HCT116 (cell line): ENCODE results near the gene MMD2. TPM values are rescaled to one million over a fixed set of nuclear protein-coding genes. Genes with fewer than 3 reads are reported as not detected.

ENCODE experiments used
- ATAC-seq: fragments of 200-7000 bp; cut with Tn5 transposase; 2 replicates; pipeline ENCODE4 v1.9.1; 2020; ENCODE audit warnings: mild to moderate bottlenecking, moderate library complexity
- BruUV-seq: library from RNA; stranded (reverse); fragments of 400-500 nt; replicated peaks from 2 replicates; lab custom pipeline; 2021; lab: Mats Ljungman, UMichigan
- CTCF ChIA-PET: fragments of 300-600 bp; sonication (Branson Sonifier 250); formaldehyde crosslinking; loops from one replicate; lab custom pipeline; 2021; ENCODE audit warnings: antibody characterized with exemption; lab: Charles Lee
- POLR2A ChIA-PET: fragments of 300-600, 350-600 bp; sonication (Branson Sonifier 250); formaldehyde crosslinking; loops from one replicate; lab custom pipeline; 2021; ENCODE audit warnings: antibody characterized with exemption; lab: Charles Lee
- RAD21 ChIA-PET, 2 experiments: fragments of 300-600 bp; sonication (Branson Sonifier 250); formaldehyde crosslinking; loops; one replicate each; lab custom pipeline; 2023; ENCODE audit warnings: low total read pairs in 2 of 2; ENCODE audit not compliant: uncharacterized antibody in 2 of 2, unreplicated experiment in 2 of 2, low non-redundant PET in 1 of 2; lab: Charles Lee
- DNase-seq: peaks from one replicate; pipeline ENCODE4 v3.0.0-alpha.2; 2010; ENCODE audit warnings: low read depth, low spot score
- H2AFZ ChIP-seq: fragments of 200-600 bp; shearing (Covaris generic), sonication (generic); 2 replicates; pipeline ENCODE4 v1.6.1; 2017; ENCODE audit warnings: low read depth, mixed run types, mixed read lengths, antibody characterized with exemption, low read length; ENCODE audit not compliant: poor library complexity, severe bottlenecking
- H3K27ac ChIP-seq: 2 replicates; pipeline ENCODE4 v1.5.1; 2012; ENCODE audit warnings: low read depth, low read length
- H3K27me3 ChIP-seq: fragments of 200-600 bp; sonication (generic); 2 replicates; pipeline ENCODE4 v1.6.1; 2016; ENCODE audit warnings: mixed run types, low read length, mixed read lengths; ENCODE audit not compliant: insufficient read depth
- H3K36me3 ChIP-seq, 2 experiments: fragments of 200-500 bp in 1 of 2; fragments of 200-600 bp in 1 of 2; sonication (Bioruptor generic) in 1 of 2; sonication (generic) in 1 of 2; 2 replicates each; pipeline versions ENCODE4 v1.5.1 to v1.6.1; 2014 to 2016; ENCODE audit warnings: low read length in 2 of 2, inconsistent platforms in 1 of 2, mixed read lengths in 1 of 2, mixed run types in 1 of 2; ENCODE audit not compliant: insufficient read depth in 2 of 2, control insufficient read depth in 1 of 2
- H3K4me1 ChIP-seq, 2 experiments: fragments of 200-600 bp in 1 of 2; sonication (generic) in 1 of 2; 2 replicates each; pipeline versions ENCODE4 v1.5.1 to v1.6.1; 2012 to 2017; ENCODE audit warnings: low read length in 2 of 2, inconsistent platforms in 1 of 2, mild to moderate bottlenecking in 1 of 2, mixed read lengths in 1 of 2, mixed run types in 1 of 2, moderate library complexity in 1 of 2; ENCODE audit not compliant: insufficient read depth in 2 of 2, control insufficient read depth in 1 of 2
- H3K4me2 ChIP-seq: fragments of 200-600 bp; sonication (generic); 2 replicates; pipeline ENCODE4 v1.6.1; 2017; ENCODE audit warnings: mixed run types, low read length, mixed read lengths
- H3K4me3 ChIP-seq, 2 experiments: fragments of 200-600 bp in 1 of 2; sonication (generic) in 1 of 2; replicated peaks in 1 of 2; 2 replicates each; pipeline ENCODE4 v1.5.1; 2011 to 2016; ENCODE audit warnings: low read length in 2 of 2, control low read depth in 1 of 2, low read depth in 1 of 2, mild to moderate bottlenecking in 1 of 2, mixed read lengths in 1 of 2, mixed run types in 1 of 2
- H3K79me2 ChIP-seq: fragments of 200-600 bp; sonication (generic); 2 replicates; pipeline ENCODE4 v1.6.1; 2017; ENCODE audit warnings: mild to moderate bottlenecking, mixed run types, low read length, moderate library complexity, mixed read lengths; ENCODE audit not compliant: insufficient read depth
- H3K9ac ChIP-seq: fragments of 200-600 bp; sonication (generic); 2 replicates; pipeline ENCODE4 v1.6.1; 2016; ENCODE audit warnings: low read length, mixed read lengths
- H3K9me2 ChIP-seq: fragments of 200-600 bp; sonication (generic), shearing (Covaris generic); 2 replicates; pipeline ENCODE4 v1.6.1; 2017; ENCODE audit warnings: mixed run types, mild to moderate bottlenecking, moderate library complexity; ENCODE audit not compliant: insufficient read depth
- H3K9me3 ChIP-seq, 2 experiments: fragments of 200-500 bp in 1 of 2; fragments of 200-600 bp in 1 of 2; sonication (Bioruptor generic) in 1 of 2; sonication (generic) in 1 of 2; 2 replicates each; pipeline ENCODE4 v1.6.1; 2014 to 2017; ENCODE audit warnings: low read length in 2 of 2, mixed read lengths in 2 of 2, inconsistent platforms in 1 of 2, low read depth in 1 of 2, mild to moderate bottlenecking in 1 of 2, mixed run types in 1 of 2, moderate library complexity in 1 of 2; ENCODE audit not compliant: control insufficient read depth in 1 of 2, insufficient read depth in 1 of 2
- H4K20me1 ChIP-seq: fragments of 200-600 bp; sonication (generic), shearing (Covaris generic); 2 replicates; pipeline ENCODE4 v1.6.1; 2017; ENCODE audit warnings: mixed run types, mild to moderate bottlenecking, moderate library complexity; ENCODE audit not compliant: insufficient read depth
- CBX3 ChIP-seq: IDR thresholded peaks from 2 replicates; pipeline ENCODE4 v1.6.1; 2012; ENCODE audit warnings: low read depth
- CEBPB ChIP-seq: IDR thresholded peaks from 2 replicates; pipeline ENCODE4 v1.6.1; 2012; ENCODE audit warnings: low read depth
- EGR1 ChIP-seq: IDR thresholded peaks from 2 replicates; pipeline ENCODE4 v1.6.1; 2012; ENCODE audit warnings: low read depth
- FOSL1 ChIP-seq: IDR thresholded peaks from 2 replicates; pipeline ENCODE4 v1.6.1; 2012; ENCODE audit warnings: low read depth
- JUND ChIP-seq: IDR thresholded peaks from 2 replicates; pipeline ENCODE4 v1.6.1; 2012
- POLR2AphosphoS5 ChIP-seq: IDR thresholded peaks from 2 replicates; pipeline ENCODE4 v1.6.1; 2011; ENCODE audit warnings: mild to moderate bottlenecking, low read depth, low read length, moderate library complexity
- RAD21 ChIP-seq: IDR thresholded peaks from 2 replicates; pipeline ENCODE4 v1.6.1; 2012; ENCODE audit warnings: low read depth, mild to moderate bottlenecking
- SIN3A ChIP-seq: IDR thresholded peaks from 2 replicates; pipeline ENCODE4 v1.6.1; 2012; ENCODE audit warnings: low read depth
- SRF ChIP-seq: IDR thresholded peaks from 2 replicates; pipeline ENCODE4 v1.6.1; 2012; ENCODE audit warnings: low read depth
- TCF7L2 ChIP-seq: IDR thresholded peaks from 2 replicates; pipeline ENCODE4 v1.7.0; 2011; ENCODE audit warnings: borderline replicate concordance, inconsistent platforms; ENCODE audit not compliant: insufficient read depth, insufficient read length; ENCODE audit errors: extremely low read depth
- YY1 ChIP-seq: IDR thresholded peaks from 2 replicates; pipeline ENCODE4 v1.6.1; 2011; ENCODE audit warnings: low read length, low read depth, moderate library complexity, mild to moderate bottlenecking; ENCODE audit not compliant: insufficient replicate concordance; ENCODE audit errors: extremely low read depth
- ZFX ChIP-seq: fragments of 450-650 bp; IDR thresholded peaks from 2 replicates; pipeline ENCODE4 v1.6.1; 2017
- ZNF274 ChIP-seq: fragments of 200-500 bp; sonication (Bioruptor generic); IDR thresholded peaks from 2 replicates; pipeline ENCODE4 v1.6.1; 2014; ENCODE audit warnings: mild to moderate bottlenecking, low read depth, low read length, inconsistent platforms
- intact Hi-C: fragments of 100-400 bp; cut with micrococcal nuclease; formaldehyde crosslinking; loops from 2 replicates; pipeline ENCODE4 v1.10.0; 2022
- total RNA-seq: library from RNA; stranded (reverse); gene quantifications from one replicate; pipeline ENCODE4 v1.2.1, GENCODE V29; 2021; ENCODE audit not compliant: unreplicated experiment
- TF ChIP-seq, protein P1 (sequence below): IDR thresholded peaks from 2 replicates; pipeline ENCODE4 v1.6.1; 2011; ENCODE audit warnings: mild to moderate bottlenecking, low read length, moderate library complexity; ENCODE audit not compliant: insufficient replicate concordance; ENCODE audit errors: extremely low read depth
- TF ChIP-seq, protein P2 (sequence below): IDR thresholded peaks from 2 replicates; pipeline ENCODE4 v1.6.1; 2012
- TF ChIP-seq, protein P3 (sequence below): IDR thresholded peaks from 2 replicates; pipeline ENCODE4 v1.6.1; 2012
- TF ChIP-seq, protein P4 (sequence below): IDR thresholded peaks from 2 replicates; pipeline ENCODE4 v1.6.1; 2012; ENCODE audit warnings: low read depth
- TF ChIP-seq, protein P5 (sequence below), 3 experiments: fragments of 200-600 bp in 1 of 3; sonication (generic) in 1 of 3; IDR thresholded peaks in 2 of 3; conservative IDR thresholded peaks in 1 of 3; 2 replicates each; pipeline ENCODE4 v1.5.1; 2012 to 2017; ENCODE audit warnings: low read depth in 2 of 3, low read length in 2 of 3, antibody characterized with exemption in 1 of 3, borderline replicate concordance in 1 of 3, control low read depth in 1 of 3, mild to moderate bottlenecking in 1 of 3, mixed read lengths in 1 of 3, mixed run types in 1 of 3, moderate library complexity in 1 of 3; ENCODE audit not compliant: insufficient read depth in 1 of 3

MMD2 gene
- total RNA-seq, 1 experiment from 2014 or later: not detected

GRCh38 chr7:4937411-4937810 lies 21.6 kb downstream of the MMD2 start (continued):
- TF ChIP-seq, protein P1, sequence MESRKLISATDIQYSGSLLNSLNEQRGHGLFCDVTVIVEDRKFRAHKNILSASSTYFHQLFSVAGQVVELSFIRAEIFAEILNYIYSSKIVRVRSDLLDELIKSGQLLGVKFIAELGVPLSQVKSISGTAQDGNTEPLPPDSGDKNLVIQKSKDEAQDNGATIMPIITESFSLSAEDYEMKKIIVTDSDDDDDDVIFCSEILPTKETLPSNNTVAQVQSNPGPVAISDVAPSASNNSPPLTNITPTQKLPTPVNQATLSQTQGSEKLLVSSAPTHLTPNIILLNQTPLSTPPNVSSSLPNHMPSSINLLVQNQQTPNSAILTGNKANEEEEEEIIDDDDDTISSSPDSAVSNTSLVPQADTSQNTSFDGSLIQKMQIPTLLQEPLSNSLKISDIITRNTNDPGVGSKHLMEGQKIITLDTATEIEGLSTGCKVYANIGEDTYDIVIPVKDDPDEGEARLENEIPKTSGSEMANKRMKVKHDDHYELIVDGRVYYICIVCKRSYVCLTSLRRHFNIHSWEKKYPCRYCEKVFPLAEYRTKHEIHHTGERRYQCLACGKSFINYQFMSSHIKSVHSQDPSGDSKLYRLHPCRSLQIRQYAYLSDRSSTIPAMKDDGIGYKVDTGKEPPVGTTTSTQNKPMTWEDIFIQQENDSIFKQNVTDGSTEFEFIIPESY: no peak
- TF ChIP-seq JUND: no peak

DNA sequence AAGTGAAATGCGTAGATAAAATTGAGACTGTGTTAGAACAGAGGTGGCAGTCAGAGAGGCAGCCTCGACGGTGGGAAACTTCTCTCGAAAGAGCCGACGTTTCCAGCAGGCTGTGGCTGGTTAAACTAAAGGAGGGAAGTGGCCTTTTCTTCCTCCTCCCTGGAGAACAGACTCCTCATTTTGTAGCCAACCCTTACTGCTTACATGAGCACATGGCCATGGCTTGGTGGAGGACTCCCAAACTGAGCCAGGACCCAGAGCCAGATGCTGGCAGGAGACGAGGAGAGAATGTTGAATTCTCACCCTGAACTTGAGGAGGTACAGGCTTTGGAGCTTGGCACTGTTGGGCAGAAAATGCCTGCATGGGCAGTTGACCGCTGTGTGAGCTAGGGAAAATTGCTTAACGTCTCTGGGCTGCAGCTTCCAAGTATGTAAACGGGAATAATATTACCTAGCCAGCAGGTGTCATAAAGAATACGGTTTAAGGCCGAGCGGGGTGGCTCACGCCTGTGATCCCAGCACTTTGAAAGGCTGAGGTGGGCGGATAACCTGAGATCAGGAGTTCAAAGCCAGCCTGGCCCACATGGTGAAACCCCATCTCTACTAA lies 24.5 kb downstream of the MMD2 start:
- Histone ChIP-seq H2AFZ (no peak overlapping the region), H3K4me1 (peaks cover 0 to 6% of the 10 kb centered on the region in 2 experiments; a peak in 3 of 4 replicates), H3K4me3 (no peak overlapping the region), H3K9me2 (no peaks in the 10 kb centered on the region), H3K27me3 (no peaks in the 10 kb centered on the region), H3K79me2 (no peaks in the 10 kb centered on the region), H3K4me2 (no peak overlapping the region), H3K9me3 (no peaks in the 10 kb centered on the region), H4K20me1 (no peaks in the 10 kb centered on the region), H3K27ac (no peak overlapping the region), H3K9ac (no peak overlapping the region), H3K36me3 (no peaks in the 10 kb centered on the region)
- ChIA-PET POLR2A (no interaction called here), CTCF (no interaction called here), RAD21 (no interaction called here)
- ATAC-seq (no peak), DNase-seq (no peak)
- no TSS peak for BruUV-seq
- TF ChIP-seq FOSL1 (no peak), JUND (no peak), RAD21 (no peak), ZNF274 (no peak), EGR1 (no peak), CBX3 (no peak), TCF7L2 (no peak), SIN3A (no peak), CEBPB (no peak), YY1 (no peak), SRF (no peak), POLR2AphosphoS5 (no peak), ZFX (no peak)
- TF ChIP-seq, protein P2, sequence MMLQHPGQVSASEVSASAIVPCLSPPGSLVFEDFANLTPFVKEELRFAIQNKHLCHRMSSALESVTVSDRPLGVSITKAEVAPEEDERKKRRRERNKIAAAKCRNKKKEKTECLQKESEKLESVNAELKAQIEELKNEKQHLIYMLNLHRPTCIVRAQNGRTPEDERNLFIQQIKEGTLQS: no peak
- TF ChIP-seq, protein P3, sequence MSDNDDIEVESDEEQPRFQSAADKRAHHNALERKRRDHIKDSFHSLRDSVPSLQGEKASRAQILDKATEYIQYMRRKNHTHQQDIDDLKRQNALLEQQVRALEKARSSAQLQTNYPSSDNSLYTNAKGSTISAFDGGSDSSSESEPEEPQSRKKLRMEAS: no peak
- TF ChIP-seq, protein P4, sequence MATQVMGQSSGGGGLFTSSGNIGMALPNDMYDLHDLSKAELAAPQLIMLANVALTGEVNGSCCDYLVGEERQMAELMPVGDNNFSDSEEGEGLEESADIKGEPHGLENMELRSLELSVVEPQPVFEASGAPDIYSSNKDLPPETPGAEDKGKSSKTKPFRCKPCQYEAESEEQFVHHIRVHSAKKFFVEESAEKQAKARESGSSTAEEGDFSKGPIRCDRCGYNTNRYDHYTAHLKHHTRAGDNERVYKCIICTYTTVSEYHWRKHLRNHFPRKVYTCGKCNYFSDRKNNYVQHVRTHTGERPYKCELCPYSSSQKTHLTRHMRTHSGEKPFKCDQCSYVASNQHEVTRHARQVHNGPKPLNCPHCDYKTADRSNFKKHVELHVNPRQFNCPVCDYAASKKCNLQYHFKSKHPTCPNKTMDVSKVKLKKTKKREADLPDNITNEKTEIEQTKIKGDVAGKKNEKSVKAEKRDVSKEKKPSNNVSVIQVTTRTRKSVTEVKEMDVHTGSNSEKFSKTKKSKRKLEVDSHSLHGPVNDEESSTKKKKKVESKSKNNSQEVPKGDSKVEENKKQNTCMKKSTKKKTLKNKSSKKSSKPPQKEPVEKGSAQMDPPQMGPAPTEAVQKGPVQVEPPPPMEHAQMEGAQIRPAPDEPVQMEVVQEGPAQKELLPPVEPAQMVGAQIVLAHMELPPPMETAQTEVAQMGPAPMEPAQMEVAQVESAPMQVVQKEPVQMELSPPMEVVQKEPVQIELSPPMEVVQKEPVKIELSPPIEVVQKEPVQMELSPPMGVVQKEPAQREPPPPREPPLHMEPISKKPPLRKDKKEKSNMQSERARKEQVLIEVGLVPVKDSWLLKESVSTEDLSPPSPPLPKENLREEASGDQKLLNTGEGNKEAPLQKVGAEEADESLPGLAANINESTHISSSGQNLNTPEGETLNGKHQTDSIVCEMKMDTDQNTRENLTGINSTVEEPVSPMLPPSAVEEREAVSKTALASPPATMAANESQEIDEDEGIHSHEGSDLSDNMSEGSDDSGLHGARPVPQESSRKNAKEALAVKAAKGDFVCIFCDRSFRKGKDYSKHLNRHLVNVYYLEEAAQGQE: no peak
- TF ChIP-seq, protein P5, sequence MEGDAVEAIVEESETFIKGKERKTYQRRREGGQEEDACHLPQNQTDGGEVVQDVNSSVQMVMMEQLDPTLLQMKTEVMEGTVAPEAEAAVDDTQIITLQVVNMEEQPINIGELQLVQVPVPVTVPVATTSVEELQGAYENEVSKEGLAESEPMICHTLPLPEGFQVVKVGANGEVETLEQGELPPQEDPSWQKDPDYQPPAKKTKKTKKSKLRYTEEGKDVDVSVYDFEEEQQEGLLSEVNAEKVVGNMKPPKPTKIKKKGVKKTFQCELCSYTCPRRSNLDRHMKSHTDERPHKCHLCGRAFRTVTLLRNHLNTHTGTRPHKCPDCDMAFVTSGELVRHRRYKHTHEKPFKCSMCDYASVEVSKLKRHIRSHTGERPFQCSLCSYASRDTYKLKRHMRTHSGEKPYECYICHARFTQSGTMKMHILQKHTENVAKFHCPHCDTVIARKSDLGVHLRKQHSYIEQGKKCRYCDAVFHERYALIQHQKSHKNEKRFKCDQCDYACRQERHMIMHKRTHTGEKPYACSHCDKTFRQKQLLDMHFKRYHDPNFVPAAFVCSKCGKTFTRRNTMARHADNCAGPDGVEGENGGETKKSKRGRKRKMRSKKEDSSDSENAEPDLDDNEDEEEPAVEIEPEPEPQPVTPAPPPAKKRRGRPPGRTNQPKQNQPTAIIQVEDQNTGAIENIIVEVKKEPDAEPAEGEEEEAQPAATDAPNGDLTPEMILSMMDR (IDR thresholded peaks at IDR 0.05 in 2 of 3, conservative IDR thresholded peaks at IDR 0.05 in 1 of 3; ENCODE audit: borderline replicate concordance in 1 of 3, insufficient read depth in 1 of 3, low read depth in 2 of 3, low read length in 2 of 3): no peak
- intact Hi-C loops: no loop called here
